Activated CD8-positive, alpha-beta memory T cell treated with anti-CD3 and anti-CD28 coated beads for 36 hours (primary cell): ENCODE measurements around the gene CDH4. TPM values are rescaled to one million over a fixed set of nuclear protein-coding genes. Genes with fewer than 3 reads are reported as not detected.

Experiments used
- CTCF ChIA-PET: fragments of 350-600 bp; sonication (Branson Sonifier 250); formaldehyde crosslinking; loops from one replicate; lab custom pipeline; 2021; ENCODE audit warnings: antibody characterized with exemption; lab: Charles Lee
- POLR2A ChIA-PET: fragments of 350-600 bp; sonication (Branson Sonifier 250); formaldehyde crosslinking; loops from one replicate; lab custom pipeline; 2021; ENCODE audit warnings: antibody characterized with exemption; lab: Charles Lee
- total RNA-seq, 2 experiments: library from RNA; stranded (reverse); gene quantifications; one replicate each; pipeline ENCODE4 v1.2.3, GENCODE V29; 2021

The CDH4 gene
- total RNA-seq, 2 experiments from 2014 or later = not detected

- ChIA-PET POLR2A (no interaction called here), CTCF (no interaction called here)
Observed at GRCh38 chr20:61762886-61763739, 511.1 kb downstream of the CDH4 start.

- ChIA-PET POLR2A (no interaction called here), CTCF (no interaction called here)
Observed at GRCh38 chr20:61763740-61764400, 511.8 kb downstream of the CDH4 start.

GRCh38 chr20:61764471-61765025 is 512.5 kb downstream of the CDH4 start:
- ChIA-PET CTCF (no interaction called here), POLR2A (no interaction called here)

GRCh38 chr20:61765081-61765870 is 513.2 kb downstream of the CDH4 start:
- POLR2A ChIA-PET = no interaction called here
- CTCF ChIA-PET = no interaction called here

- ChIA-PET POLR2A (no interaction called here), CTCF (no interaction called here)
Observed at GRCh38 chr20:61765871-61766654, 514.0 kb downstream of the CDH4 start.

GRCh38 chr20:61766921-61767610 is 515.0 kb downstream of the CDH4 start:
- ChIA-PET CTCF (no interaction called here), POLR2A (no interaction called here)

GRCh38 chr20:61767761-61768494 is 515.9 kb downstream of the CDH4 start:
- CTCF ChIA-PET = no interaction called here
- POLR2A ChIA-PET = no interaction called here

- POLR2A ChIA-PET = no interaction called here
- CTCF ChIA-PET = no interaction called here
Observed at GRCh38 chr20:61768571-61769285, 516.7 kb downstream of the CDH4 start.

- CTCF ChIA-PET = no interaction called here
- POLR2A ChIA-PET = no interaction called here
Observed at GRCh38 chr20:61769286-61769832, 517.3 kb downstream of the CDH4 start.

- ChIA-PET POLR2A (no interaction called here), CTCF (no interaction called here)
Observed at GRCh38 chr20:61770113-61770585, 518.1 kb downstream of the CDH4 start.

GRCh38 chr20:61771805-61772350 is 519.8 kb downstream of the CDH4 start:
- ChIA-PET CTCF (no interaction called here), POLR2A (no interaction called here)

- ChIA-PET POLR2A (no interaction called here), CTCF (no interaction called here)
Observed at GRCh38 chr20:61772828-61773631, 521.0 kb downstream of the CDH4 start.

- CTCF ChIA-PET = no interaction called here
- POLR2A ChIA-PET = no interaction called here
Observed at GRCh38 chr20:61773926-61774587, 522.0 kb downstream of the CDH4 start.

- ChIA-PET CTCF (no interaction called here), POLR2A (no interaction called here)
Observed at GRCh38 chr20:61775423-61775822, 523.4 kb downstream of the CDH4 start.

GRCh38 chr20:61776491-61777075 is 524.5 kb downstream of the CDH4 start:
- POLR2A ChIA-PET = no interaction called here
- CTCF ChIA-PET = no interaction called here
